Limb (tissue), 2 donors: ENCODE data around the gene SMG1.

ENCODE experiments used
- DNase-seq, 2 donors: peaks; one replicate each; pipeline ENCODE4 v3.0.0-alpha.2; 2016; ENCODE audit errors: extremely low spot score in 2 of 2

SMG1 gene

GRCh38 chr16:18852647-18853046 lies 73.6 kb downstream of the SMG1 start:
- no peak for DNase-seq

DNA sequence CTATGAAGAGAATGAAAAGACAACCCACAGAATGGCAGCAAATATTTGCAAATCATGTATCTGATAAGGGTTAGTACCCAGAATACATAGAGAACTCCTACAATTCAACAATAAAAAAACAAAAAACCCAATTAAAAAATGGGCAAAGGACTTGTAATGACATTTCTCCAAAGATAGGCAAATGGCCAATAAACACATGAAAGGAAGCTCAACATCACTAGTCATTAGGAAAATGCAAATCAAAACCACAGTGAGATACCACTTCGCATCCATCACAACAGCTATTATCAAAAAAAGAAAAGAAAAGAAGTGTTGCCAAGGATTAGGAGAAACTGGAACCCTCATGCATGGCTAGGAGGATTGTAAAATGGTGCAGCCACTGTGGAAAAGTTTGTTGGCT lies 79.8 kb downstream of the SMG1 start:
- no peak for DNase-seq

GRCh38 chr16:18842565-18842964 lies 83.6 kb downstream of the SMG1 start:
- DNase-seq = no peak

- no peak for DNase-seq
Observed at GRCh38 chr16:18841833-18842525, 84.2 kb downstream of the SMG1 start.

GRCh38 chr16:18839555-18839954 lies 86.7 kb downstream of the SMG1 start:
- DNase-seq = no peak

- DNase-seq = no peak
Observed at GRCh38 chr16:18836702-18837101, 89.5 kb downstream of the SMG1 start.

GRCh38 chr16:18834864-18835263 lies 91.3 kb downstream of the SMG1 start:
- DNase-seq = no peak

- DNase-seq = no peak
Observed at GRCh38 chr16:18833707-18834505, 92.3 kb downstream of the SMG1 start.

DNA sequence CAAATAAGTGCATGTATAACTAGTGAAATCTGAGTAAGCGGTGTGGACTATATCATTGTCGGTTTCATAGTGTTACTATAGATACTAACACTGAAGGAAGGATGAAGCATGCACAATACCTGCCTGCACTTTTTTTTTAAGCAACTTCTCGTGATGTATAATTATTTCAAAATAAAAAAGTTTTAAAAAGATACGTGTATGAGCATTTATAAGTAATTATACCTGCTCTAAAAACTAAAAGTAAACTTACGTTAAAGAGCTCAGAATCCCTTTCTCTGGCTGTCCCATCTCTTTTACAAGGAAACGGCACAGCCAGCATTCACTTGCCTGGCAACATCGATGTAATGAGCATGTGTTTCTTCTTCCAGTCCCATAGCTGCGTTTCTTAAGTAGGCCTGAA lies 93.6 kb downstream of the SMG1 start:
- DNase-seq = no peak

DNA sequence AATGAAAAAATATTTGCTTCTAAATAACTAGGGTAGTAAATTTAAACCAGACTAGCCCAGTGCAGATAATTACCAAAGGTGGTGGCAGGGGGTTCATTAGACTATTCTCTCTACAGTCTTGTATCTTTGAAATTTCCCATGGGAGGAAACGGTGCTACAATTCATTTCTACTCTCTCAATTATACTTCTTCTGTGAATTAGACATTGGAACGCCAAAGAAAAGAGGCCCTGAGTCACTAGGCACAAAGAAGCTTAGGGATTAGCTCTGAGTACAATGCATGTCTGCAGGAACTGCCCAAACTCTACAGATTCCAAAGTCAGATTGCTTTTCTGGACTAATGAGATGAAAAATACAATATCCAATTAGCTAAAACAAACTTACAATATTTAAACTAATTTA lies 94.2 kb downstream of the SMG1 start:
- DNase-seq = no peak

GRCh38 chr16:18829251-18829650 lies 97.0 kb downstream of the SMG1 start:
- DNase-seq = no peak

DNA sequence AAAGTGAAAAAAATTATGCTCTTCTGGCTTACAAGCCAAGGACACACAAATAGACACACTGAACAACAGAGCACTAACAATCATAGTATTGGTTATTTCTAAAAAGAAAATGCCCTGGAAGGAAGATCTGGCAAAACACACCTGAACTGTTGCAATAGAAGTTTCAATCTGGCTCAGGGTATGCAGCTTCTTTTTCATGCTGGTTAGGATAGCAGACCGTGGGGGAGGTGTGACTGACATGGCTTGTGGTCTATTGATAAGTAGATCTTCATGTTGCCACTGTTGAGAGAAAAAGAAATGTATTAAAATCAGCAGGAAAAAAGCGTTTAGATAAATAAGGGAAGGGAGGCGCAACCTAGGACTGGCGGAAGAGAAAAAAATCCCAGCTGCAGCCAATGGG lies 98.3 kb downstream of the SMG1 start:
- no peak for DNase-seq

DNA sequence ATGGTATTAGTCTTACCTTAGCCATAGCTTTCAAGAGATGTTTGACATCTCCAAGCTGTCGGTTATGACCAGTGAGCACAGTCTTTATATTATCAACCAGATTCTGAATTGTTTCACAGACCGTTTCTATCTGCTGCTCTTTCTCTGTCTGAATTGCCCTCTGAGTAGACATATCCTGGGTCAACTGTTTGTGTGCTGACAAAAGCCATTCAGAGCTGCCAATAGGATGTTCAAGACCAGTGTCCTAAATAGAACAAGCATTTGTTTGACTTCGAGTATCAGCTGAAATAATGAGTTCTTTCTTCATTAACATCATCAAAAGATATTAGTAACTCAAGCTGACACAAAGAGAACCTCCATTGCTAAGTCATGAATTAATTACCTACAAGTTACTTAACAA lies 109.9 kb downstream of the SMG1 start:
- no peak for DNase-seq

DNA sequence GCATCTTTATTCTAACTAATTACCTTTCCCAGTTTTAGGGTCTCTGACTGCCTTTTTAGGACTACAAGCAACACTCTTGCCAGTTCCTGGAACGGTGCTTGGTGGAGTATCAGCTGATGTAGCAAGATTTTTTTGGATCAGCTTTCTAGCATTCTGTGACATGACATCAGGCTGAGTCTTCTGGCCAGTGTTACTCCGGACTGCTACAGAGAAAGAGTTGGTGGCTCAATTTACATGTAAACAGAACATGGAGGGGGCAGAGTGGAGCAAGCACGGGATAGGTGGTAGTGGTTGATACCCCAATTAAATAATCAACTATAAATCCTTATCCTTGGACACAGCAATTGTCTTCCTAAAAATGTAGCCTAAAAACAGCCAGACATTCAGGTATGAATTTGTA lies 114.3 kb downstream of the SMG1 start:
- DNase-seq = no peak

- DNase-seq = no peak
Observed at GRCh38 chr16:18809165-18809564, 117.0 kb downstream of the SMG1 start.

DNA sequence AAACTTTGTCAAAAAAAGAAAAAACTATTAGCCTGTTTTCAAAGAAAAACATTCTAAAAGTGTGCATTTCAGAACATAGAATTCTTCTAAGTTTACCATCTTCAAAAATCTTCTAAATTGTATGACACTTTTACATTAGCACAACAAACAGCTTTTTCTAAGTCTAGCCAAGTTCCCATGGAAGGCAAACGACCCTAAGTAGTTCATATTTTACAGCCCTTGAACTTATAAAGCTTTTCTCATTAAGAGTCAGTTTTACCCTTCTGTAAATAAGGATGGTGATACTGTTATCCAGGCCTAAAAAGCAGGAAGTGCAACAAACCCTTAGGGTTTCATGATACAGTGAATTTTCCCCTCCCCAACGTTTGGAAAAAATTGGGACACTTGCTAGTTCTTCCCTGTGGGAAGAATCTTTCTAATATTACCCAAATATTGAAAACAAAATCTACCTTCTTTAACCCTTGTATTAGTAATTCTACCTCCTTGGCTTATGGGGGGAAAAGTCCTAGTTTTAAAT lies 120.9 kb downstream of the SMG1 start:
- DNase-seq = no peak

DNA sequence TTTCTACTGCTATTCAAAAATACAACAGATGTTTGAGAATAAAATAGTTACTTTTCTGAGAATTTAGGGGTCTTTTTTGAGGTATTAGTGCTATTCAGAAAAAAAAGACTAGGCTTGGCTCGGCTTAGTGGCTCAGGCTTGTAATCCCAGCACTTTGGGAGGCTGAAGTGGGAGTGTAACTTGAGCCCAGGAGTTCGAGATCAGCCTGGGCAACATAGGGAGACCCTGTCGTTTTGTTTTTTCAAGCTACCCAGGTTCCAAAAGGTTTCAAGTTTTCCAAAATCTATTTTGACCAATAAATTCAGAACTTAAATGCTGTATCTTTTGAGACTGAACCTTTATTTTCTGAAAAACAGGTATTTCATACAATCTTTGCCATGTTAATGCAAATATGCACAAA lies 121.7 kb downstream of the SMG1 start:
- no peak for DNase-seq

- no peak for DNase-seq
Observed at GRCh38 chr16:18803569-18804462, 122.4 kb downstream of the SMG1 start.

DNA sequence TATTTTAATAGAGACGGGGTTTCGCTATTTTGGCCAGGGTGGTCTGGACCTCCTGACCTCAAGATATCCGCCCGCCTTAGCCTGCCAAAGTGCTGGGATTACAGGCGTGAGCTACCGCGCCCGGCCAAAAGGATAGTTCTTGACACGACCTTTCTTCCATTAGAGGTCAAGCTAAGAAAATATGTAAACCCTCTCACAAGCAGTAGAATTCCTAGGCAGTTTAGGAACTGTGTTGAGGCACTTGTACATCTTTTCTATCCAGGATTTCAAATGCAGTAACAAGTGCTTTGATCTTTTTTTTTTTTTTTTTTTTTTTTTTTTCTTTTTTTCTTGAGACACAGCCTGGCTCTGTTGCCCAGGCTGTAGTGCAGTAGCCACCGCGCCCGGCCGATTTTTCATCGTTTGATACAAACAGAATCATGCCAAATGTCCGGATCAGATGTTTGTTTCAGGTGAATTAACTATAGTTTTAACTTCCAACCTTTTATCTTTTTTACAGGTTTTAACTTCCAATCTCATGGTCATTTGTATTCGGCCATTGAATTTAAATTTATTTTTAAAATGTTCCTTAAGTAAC lies 123.4 kb downstream of the SMG1 start:
- no peak for DNase-seq

GRCh38 chr16:18801145-18801972 lies 124.8 kb downstream of the SMG1 start, which contains the start of gene ARL6IP1:
Gene ARL6IP1, minus strand, starts transcription at chr16:18801549. Its CDS starts 83 bp downstream, at chr16:18801466.
- DNase-seq = peak; percentile 99

DNA sequence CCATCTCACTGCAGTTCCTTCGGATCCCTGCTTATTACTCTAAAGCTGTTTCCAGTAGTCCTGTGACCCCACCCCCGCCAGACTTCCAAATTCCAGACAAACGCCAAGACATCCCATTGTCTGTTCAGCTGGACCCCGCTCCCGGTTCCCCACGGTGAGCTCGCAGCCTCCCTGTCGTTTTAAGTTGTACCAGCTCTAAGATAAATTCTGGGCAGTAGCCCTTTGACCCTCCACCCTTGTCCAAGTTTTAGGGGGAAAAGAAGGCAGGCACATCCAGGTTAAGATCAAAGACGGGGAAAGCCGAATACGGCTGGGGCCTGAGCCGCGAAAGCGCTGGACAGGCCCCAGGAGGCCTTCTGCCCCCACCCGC lies 125.4 kb downstream of the SMG1 start:
- DNase-seq = no peak
